Subcutaneous adipose tissue (tissue), 4 donors: ENCODE data around the gene ADCY9. TPM values are rescaled to one million over a fixed set of nuclear protein-coding genes. Genes with fewer than 3 reads are reported as not detected.

Source experiments
- CTCF ChIP-seq: fragments of 450-650 bp; IDR thresholded peaks from one replicate; pipeline ENCODE4 v1.5.1; 2016; ENCODE audit warnings: low read depth, mild to moderate bottlenecking, control low read depth, antibody characterized with exemption, moderate library complexity
- total RNA-seq, 4 donors: library from RNA; depleted of rRNA; stranded (reverse); fragments of >200 nt; gene quantifications; one replicate each; pipeline ENCODE4 v1.1.0, GENCODE V29; 2016

Gene ADCY9
- total RNA-seq, 4 donors from 2014 or later = 9.5 to 16.4 (median 9.8) TPM

GRCh38 chr16:4071686-4072561 lies 44.3 kb downstream of the ADCY9 start:
- no peak for TF ChIP-seq CTCF

- TF ChIP-seq CTCF = no peak
Observed at GRCh38 chr16:4070936-4071335, 45.3 kb downstream of the ADCY9 start.

GRCh38 chr16:4067262-4068001 lies 48.8 kb downstream of the ADCY9 start:
- no peak for TF ChIP-seq CTCF

GRCh38 chr16:4064950-4065352 lies 51.3 kb downstream of the ADCY9 start:
- TF ChIP-seq CTCF = no peak

GRCh38 chr16:4062212-4062802 lies 53.9 kb downstream of the ADCY9 start:
- no peak for TF ChIP-seq CTCF

- no peak for TF ChIP-seq CTCF
Observed at GRCh38 chr16:4060823-4061222, 55.4 kb downstream of the ADCY9 start.

GRCh38 chr16:4060009-4060408 lies 56.2 kb downstream of the ADCY9 start:
- TF ChIP-seq CTCF = no peak
